ENCODE measurements around the gene ADAMTS2.

ADAMTS2 gene

GRCh38 chr5:179264783-179265513, 80.3 kb downstream of the ADAMTS2 start:
- DNase-seq = no peak

GRCh38 chr5:179264053-179264782, 81.0 kb downstream of the ADAMTS2 start:
- DNase-seq = no peak

DNA sequence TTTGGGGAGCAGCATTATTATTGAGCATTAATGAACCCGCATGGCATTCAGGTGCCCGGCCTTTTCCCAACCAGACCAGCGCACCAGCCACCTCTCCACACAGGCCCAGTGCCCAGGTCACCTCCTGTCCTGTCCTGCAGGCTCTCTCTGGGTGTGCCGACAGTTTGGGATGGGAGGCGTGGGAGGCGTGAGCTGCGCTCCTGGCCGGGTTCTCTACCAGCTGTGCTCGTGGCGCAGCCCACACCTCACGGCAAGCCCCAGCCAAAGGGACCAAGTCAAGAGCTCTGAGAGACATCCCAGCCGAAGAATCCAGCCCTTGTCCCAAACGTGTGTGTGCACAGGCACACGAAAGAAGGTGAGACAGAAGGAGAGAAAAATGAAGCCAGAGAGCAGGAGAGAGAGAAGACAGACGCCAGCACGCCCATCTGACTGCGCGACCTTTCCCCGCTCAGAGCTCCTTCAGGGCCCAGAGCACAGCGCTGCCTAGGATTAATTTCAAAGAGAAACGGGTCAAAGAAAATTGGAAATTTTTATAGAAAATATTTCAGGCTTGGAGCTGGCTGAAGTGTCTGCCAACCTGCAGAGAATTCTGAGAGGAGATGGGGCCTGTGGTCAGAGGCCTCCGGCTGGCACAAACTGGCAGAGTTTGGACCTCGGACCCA, 81.7 kb downstream of the ADAMTS2 start:
- DNase-seq = no peak

GRCh38 chr5:179262126-179262920, 82.9 kb downstream of the ADAMTS2 start:
- no peak for DNase-seq

- DNase-seq = no peak
Observed at GRCh38 chr5:179261301-179262125, 83.7 kb downstream of the ADAMTS2 start.

DNA sequence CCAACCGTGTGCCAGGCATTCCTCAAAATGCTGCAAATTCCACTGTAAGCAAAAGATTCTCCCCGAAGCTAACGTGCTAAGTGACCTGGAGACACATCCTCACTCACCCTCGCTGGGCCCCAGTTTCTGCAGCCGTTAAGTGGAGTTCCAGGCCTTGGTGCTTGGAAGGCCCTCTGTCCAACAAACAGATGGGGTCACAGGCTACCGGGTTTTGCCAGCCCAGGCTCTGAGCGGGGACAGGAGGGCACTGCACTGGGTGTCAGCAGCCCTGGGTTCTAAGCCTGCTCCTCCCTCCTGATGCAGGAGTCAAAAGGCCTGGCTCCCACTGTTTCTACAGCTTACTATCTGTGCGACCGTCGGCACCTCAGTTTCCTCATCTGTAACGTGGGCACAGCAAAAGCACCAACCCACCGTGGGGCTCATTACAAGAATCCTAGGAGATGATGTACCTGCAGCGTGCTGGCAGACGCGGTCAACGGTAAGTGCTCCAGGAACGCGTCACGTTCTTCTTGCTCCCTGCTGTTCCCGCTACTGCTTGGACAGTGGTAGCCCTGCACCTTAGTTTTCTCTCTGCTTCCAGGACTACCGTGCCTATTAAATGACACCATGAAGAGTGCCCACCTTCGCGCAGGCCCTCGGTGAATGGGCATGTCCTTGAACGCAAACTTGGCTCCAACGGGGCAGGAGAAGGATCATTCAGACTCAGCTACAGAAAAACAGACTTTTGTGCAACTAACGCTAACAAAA, 84.8 kb downstream of the ADAMTS2 start:
- no peak for DNase-seq

DNA sequence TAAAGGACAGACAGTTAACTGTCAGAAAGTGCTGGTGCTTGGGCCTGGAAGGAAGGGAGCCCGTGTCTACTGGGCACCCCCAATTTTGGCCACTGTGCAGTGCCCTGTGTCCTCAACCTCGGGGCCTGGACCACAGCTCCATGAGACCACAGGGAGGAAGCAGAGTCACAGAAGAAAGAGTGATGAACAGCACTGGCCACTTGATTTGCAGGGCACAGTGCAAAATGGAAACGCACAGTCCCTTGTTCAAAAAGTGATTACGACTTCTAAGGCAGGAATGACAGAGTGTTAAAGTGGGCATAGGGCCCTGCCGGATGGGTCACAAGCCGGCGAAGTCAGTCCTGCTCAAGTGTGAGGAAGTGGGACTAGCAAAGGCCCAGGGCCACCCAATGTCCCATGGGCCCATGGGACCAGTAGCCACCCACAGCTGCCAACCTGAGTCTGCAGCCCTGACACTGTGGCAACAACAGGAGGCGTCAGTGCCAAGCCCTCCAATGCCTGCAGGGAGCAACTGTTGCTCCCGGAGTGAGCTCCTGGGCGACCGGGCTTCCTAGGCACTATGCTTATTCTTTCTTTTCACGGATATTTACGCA, 85.4 kb downstream of the ADAMTS2 start:
- DNase-seq = no peak

GRCh38 chr5:179258922-179259730, 86.1 kb downstream of the ADAMTS2 start:
- DNase-seq = no peak

DNA sequence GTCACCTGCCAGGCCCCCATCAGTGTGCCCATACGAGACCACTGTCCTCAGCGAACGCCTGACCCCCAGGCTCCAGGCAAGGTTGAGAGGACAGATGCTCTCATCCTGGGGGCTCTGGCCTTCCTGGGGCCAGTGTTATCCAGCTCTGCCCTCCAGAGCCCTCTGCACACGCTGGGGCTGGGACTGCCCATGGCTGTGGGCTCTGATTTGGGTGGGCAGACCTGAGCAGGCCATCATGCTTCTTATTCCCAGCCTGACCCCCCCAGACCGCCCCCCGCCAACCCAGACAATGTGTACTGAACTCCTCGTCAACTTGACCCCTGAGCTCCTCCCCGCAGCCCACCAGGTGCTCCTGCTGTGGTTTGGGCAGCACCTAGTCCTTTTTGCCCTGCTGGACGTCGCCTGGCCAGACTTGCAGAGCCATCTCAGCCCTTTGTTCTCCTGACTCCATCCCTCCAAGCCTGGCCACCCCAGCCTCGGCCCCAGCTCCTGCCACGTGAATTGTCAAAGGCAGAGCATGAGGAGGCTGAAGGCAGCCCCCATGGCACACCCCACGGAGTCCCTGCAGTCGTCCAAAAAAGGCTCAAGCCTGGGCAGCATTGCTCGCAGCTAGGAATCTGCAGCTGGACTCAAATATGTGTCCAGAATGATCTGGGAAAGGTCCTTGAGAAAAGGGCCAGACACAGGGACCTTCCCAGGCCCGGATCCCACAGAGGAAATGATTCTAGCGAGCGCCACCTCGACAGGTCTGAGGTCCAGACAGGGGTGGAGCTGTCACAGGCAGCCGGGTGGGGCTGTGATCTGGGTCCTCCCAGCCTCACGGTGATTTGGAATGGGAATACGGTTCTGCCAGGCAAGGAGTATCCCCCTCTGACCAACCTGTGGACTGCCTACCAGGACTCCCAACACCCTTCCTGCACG, 87.0 kb downstream of the ADAMTS2 start:
- DNase-seq = no peak

DNA sequence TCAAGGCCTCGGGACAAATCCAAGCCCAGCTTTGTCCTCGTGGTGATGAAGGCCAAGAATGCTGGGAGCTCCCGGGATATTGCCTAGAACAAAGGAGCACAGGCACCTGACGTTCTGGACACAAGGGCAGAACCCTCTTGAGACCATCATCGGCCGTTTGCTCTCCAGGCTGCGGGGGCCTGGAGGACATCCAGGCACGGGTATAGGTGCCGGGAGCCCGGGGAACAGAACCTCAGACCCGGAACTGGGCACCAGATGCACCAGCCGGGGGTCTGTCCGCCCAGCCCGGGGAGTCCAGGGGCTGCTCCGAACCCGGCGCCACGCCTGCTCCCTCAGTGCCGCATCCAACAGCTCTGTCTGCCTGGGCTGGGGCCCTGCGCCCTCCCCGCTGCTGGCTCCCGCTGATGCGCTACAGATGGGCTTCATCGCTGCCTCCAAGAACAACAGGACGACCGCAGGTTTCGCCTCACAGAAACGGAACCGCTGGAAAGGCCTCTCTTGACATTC, 88.0 kb downstream of the ADAMTS2 start:
- DNase-seq = no peak

DNA sequence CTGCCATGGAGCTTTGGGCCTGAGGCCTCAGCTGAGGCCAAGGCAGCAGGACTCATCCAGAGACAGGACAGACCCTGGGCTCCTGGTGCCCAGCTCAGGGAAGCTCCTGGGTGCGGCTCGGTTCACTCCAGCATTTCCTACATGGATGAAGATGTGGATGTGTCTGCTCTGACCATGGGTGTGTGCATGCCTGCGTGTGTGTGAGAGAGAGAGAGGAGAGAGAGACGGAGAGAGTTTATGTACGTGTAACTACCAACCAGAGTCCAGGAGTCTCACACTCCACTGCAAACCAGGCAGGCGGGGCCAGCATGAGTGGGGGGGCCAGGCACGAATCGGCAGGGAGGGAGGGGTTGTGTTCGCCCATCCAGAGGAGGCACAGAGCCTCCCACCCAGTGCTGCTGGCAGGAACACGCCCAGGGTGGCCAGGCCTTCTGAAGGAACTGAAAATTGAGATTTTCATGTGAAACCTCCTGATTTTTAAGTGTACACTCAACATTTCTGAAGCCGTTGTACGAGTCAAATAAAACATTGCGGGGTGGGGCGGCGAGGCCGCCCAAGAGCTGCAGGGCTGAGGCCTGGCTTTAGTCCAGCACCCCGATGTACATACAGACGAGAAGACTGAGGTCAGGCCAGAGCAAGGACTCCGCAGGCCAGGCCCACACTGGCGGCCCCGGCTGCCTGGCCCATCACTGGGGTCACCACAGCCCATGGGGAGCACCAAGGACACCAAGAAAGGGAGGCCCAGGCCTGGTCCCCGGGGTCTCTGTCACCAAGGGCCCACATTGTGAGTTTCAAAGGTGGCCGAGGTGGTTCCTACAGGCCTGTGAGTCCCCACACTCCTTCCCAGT, 88.7 kb downstream of the ADAMTS2 start:
- DNase-seq = no peak

- no peak for DNase-seq
Observed at GRCh38 chr5:179255527-179256327, 89.5 kb downstream of the ADAMTS2 start.

DNA sequence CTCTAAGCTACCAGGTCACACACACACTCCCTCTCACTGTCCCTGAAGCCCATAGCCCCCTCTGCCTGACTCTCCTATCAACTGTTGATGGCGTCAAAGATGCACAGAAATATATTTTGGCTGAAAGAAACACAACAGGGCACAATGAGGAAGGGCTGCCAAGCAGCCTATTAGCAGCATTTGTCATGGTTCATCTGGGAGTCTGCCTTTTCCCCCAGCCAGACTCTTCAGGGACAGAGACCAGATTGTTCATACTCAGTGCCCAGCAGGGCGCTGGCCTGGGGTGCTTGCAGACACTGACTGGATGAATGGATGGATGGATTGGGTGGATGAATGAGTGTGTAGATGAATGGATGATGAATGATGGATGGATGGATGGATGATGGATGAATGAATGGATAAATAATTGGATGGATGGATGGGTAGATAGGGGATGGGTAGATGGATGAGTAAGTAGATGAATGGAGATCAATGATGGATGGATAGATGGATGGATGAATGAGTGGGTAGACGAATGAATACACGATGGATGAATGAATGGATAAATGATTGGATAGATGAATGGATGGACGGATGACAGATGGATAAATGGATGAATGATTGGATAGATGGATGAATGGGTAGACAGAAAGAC, 90.5 kb downstream of the ADAMTS2 start:
- DNase-seq = no peak

- DNase-seq = no peak
Observed at GRCh38 chr5:179253730-179254129, 91.5 kb downstream of the ADAMTS2 start.

GRCh38 chr5:179251276-179251969, 93.8 kb downstream of the ADAMTS2 start:
- no peak for DNase-seq

Data from activated naive CD4-positive, alpha-beta T cell (primary cell).